Panc1 (cell line): ENCODE results near the gene ZBTB7B. TPM values are rescaled to one million over a fixed set of nuclear protein-coding genes. Genes with fewer than 3 reads are reported as not detected.

Source experiments
- ATAC-seq: fragments of 200-7000 bp; cut with Tn5 transposase; 2 replicates; pipeline ENCODE4 v1.9.1; 2020; ENCODE audit warnings: mild to moderate bottlenecking, moderate library complexity
- Bru-seq: library from RNA; stranded (reverse); fragments of 400-500 nt; gene quantifications from one replicate; lab custom pipeline; 2021; lab: Mats Ljungman, UMichigan
- BruChase-seq, 2 experiments: library from RNA; stranded (reverse); fragments of 400-500 nt; gene quantifications; one replicate each; lab custom pipeline; 2021; lab: Mats Ljungman, UMichigan
- BruUV-seq: library from RNA; stranded (reverse); fragments of 400-500 nt; replicated peaks from 2 replicates; lab custom pipeline; 2021; lab: Mats Ljungman, UMichigan
- CTCF ChIA-PET: fragments of 300-600 bp; sonication (Branson Sonifier 250); formaldehyde crosslinking; loops from one replicate; lab custom pipeline; 2022; ENCODE audit warnings: antibody characterized with exemption; lab: Charles Lee
- POLR2A ChIA-PET: fragments of 300-600 bp; sonication (Branson Sonifier 250); formaldehyde crosslinking; loops from one replicate; lab custom pipeline; 2022; ENCODE audit warnings: antibody characterized with exemption; lab: Charles Lee
- DNase-seq: peaks from one replicate; pipeline ENCODE4 v3.0.0-alpha.2; 2010; ENCODE audit warnings: low read depth, low spot score
- H3K27ac ChIP-seq: 2 replicates; pipeline ENCODE4 v1.5.1; 2011; ENCODE audit warnings: mild to moderate bottlenecking, low read length, inconsistent platforms
- H3K27me3 ChIP-seq: fragments of 200-500 bp; sonication (Bioruptor generic); 2 replicates; pipeline ENCODE4 v1.6.0; 2014; ENCODE audit warnings: low read length, inconsistent platforms; ENCODE audit not compliant: control insufficient read depth, insufficient read depth
- H3K36me3 ChIP-seq: fragments of 200-500 bp; sonication (Bioruptor generic); 2 replicates; pipeline ENCODE4 v1.5.1; 2014; ENCODE audit warnings: inconsistent platforms, mild to moderate bottlenecking, low read length, moderate library complexity; ENCODE audit not compliant: control insufficient read depth, insufficient read depth
- H3K4me1 ChIP-seq: 2 replicates; pipeline ENCODE4 v1.5.1; 2011; ENCODE audit warnings: inconsistent platforms, mild to moderate bottlenecking, low read length, moderate library complexity; ENCODE audit not compliant: control insufficient read depth, insufficient read depth
- H3K4me3 ChIP-seq, 2 experiments: 2 replicates each; pipeline ENCODE4 v1.5.1; 2011 to 2012; ENCODE audit warnings: low read depth in 2 of 2, low read length in 2 of 2, mild to moderate bottlenecking in 2 of 2, inconsistent platforms in 1 of 2, moderate library complexity in 1 of 2
- H3K9me3 ChIP-seq: fragments of 200-500 bp; sonication (Bioruptor generic); 2 replicates; pipeline ENCODE4 v1.5.1; 2014; ENCODE audit warnings: low read depth, mild to moderate bottlenecking, inconsistent platforms, low read length, moderate library complexity; ENCODE audit not compliant: control insufficient read depth, insufficient read depth
- CTCF ChIP-seq: fragments of 450-650 bp; IDR thresholded peaks from 2 replicates; pipeline ENCODE4 v1.5.1; 2017; ENCODE audit warnings: mild to moderate bottlenecking
- POLR2AphosphoS5 ChIP-seq: IDR thresholded peaks from 2 replicates; pipeline ENCODE4 v1.6.1; 2012; ENCODE audit warnings: mild to moderate bottlenecking, low read depth, low read length, moderate library complexity
- REST ChIP-seq, 2 experiments: IDR thresholded peaks; 2 replicates each; pipeline ENCODE4 v1.6.1; 2011 to 2012; ENCODE audit warnings: low read depth in 2 of 2, control low read depth in 1 of 2, low read length in 1 of 2, mild to moderate bottlenecking in 1 of 2, moderate library complexity in 1 of 2; ENCODE audit not compliant: insufficient read depth in 1 of 2
- SIN3A ChIP-seq: IDR thresholded peaks from 2 replicates; pipeline ENCODE4 v1.6.1; 2012; ENCODE audit warnings: low read depth, mild to moderate bottlenecking, low read length, moderate library complexity, borderline replicate concordance; ENCODE audit not compliant: insufficient read depth
- TCF7L2 ChIP-seq: IDR thresholded peaks from 2 replicates; pipeline ENCODE4 v1.6.1; 2011; ENCODE audit warnings: mild to moderate bottlenecking, low read depth, low read length, inconsistent platforms
- in situ Hi-C: cut with HindIII; loops from 2 replicates; pipeline ENCODE4 v1.10.0; 2016; ENCODE audit warnings: low sequenced_read_pairs, low pct_unique_long_range_greater_than_20kb
- intact Hi-C: fragments of 100-400 bp; cut with micrococcal nuclease; formaldehyde crosslinking; loops from one replicate; pipeline ENCODE4 v1.10.0; 2022; ENCODE audit not compliant: unreplicated experiment
- long read RNA-seq: library from polyadenylated mRNA; unstranded; transcript quantifications from one replicate; pipeline ENCODE4 v2.0.0, GENCODE V29; 2021; ENCODE audit not compliant: unreplicated experiment
- polyA plus RNA-seq: library from polyadenylated mRNA; unstranded; fragments of >200 nt; gene quantifications from one replicate; pipeline ENCODE4 v1.2.1, GENCODE V29; 2012; ENCODE audit warnings: missing spikeins; ENCODE audit not compliant: insufficient read length
- total RNA-seq: library from RNA; stranded (reverse); gene quantifications from one replicate; pipeline ENCODE4 v1.2.1, GENCODE V29; 2021; ENCODE audit not compliant: unreplicated experiment

The ZBTB7B gene
- total RNA-seq (55.8 TPM), Bru-seq, nascent RNA (percentile 67 among the genes with signal in this experiment), BruChase-seq, experiment 1, labeled RNA remaining after a 2-hour chase (percentile 79 among the genes with signal in this experiment), BruChase-seq, experiment 2, labeled RNA remaining after a 6-hour chase (percentile 79 among the genes with signal in this experiment)
- 51.5 TPM for polyA plus RNA-seq
- long read RNA-seq, transcript ZBTB7B-201 (2 exons, 2,129 nt), result major isoform, 10 of 20 reads
- long read RNA-seq, partial matches to known transcripts, result 0 of 20 reads
- long read RNA-seq, other reads (novel, unspliced or antisense), result 9 of 20 reads

- Histone ChIP-seq H3K27ac (peak within 1 kb of the TSS; percentile 99), H3K36me3 (peaks cover 5% of the 10 kb centered on the region; the same call in 1 of the 2 replicates), H3K4me3 (peak within 1 kb of the TSS; percentile 80 to 98), H3K27me3 (no peaks in the 10 kb centered on the region), H3K9me3 (no peaks in the 10 kb centered on the region), H3K4me1 (peaks cover 39% of the 10 kb centered on the region)
- CTCF ChIA-PET, result interaction anchor here (0.6 to 1.8 kb wide), 3 partner anchors 15 to 31 kb away, joined by 3 to 6 read pairs (median 5); no protein-coding TSS in a partner anchor
- ATAC-seq (peak; percentile 17), DNase-seq (no peak)
- in situ Hi-C loops (no loop called here), intact Hi-C loops (loop anchor here (5.0 kb wide), 1 partner anchor 275 kb away; no protein-coding TSS in a partner anchor)
- TF ChIP-seq POLR2AphosphoS5 (no peak; the same call in 1 of the 2 replicates), SIN3A (no peak), TCF7L2 (no peak), CTCF (no peak), REST (IDR thresholded peaks at IDR 0.05; ENCODE audit: insufficient read depth in 1 of 2, low read depth in 2 of 2, low read length in 1 of 2) (no peak)
- no TSS peak for BruUV-seq
- POLR2A ChIA-PET, result interaction anchor here (0.6 to 0.7 kb wide), 2 partner anchors 23 to 41 kb away, joined by 3 read pairs; no protein-coding TSS in a partner anchor
Observed at GRCh38 chr1:155002464-155003226, at the start of gene ZBTB7B. TSS of gene ZBTB7B (plus strand) at chr1:155002802. CDS start at chr1:155014661, 11,859 bp downstream.

GRCh38 chr1:154953611-154954038 lies 49.0 kb upstream of the ZBTB7B start:
- ChIA-PET CTCF (no interaction called here), POLR2A (interaction anchor here (0.6 kb wide), 1 partner anchor 423 kb away, joined by 6 read pairs; no protein-coding TSS in a partner anchor)
- H3K4me1 ChIP-seq, result peaks cover 27% of the 10 kb centered on the region
- no peaks in the 10 kb centered on the region for H3K27me3 ChIP-seq
- BruUV-seq, result no TSS peak
- in situ Hi-C loops (no loop called here), intact Hi-C loops (loop anchor here (10.0 kb wide), 1 partner anchor 389 kb away; the partner anchor contains the start of gene CHRNB2)
- TF ChIP-seq TCF7L2, result no peak
- TF ChIP-seq REST (IDR thresholded peaks at IDR 0.05; ENCODE audit: insufficient read depth in 1 of 2, low read depth in 2 of 2, low read length in 1 of 2), result no peak
- no peak for TF ChIP-seq SIN3A
- no peak for TF ChIP-seq CTCF
- no peak for TF ChIP-seq POLR2AphosphoS5
- no peak overlapping the region for H3K27ac ChIP-seq
- no peaks in the 10 kb centered on the region for H3K36me3 ChIP-seq
- no peak overlapping the region for H3K4me3 ChIP-seq
- no peak for DNase-seq
- H3K9me3 ChIP-seq, result no peaks in the 10 kb centered on the region
- ATAC-seq, result no peak
